NCI-H345 treated with DMSO at 0.1 percent for 48 hours (cell line): ENCODE results near the gene PTPRA.
"Not testable (repeated sequence)": the region's sequence is repeated elsewhere in the genome, so short reads cannot be mapped to it uniquely, and the experiment has no call there.

Experiments
- DNase-seq: peaks from one replicate; lab custom pipeline; 2025; ENCODE audit not compliant: unreplicated experiment; lab: John Stamatoyannopoulos, UW

PTPRA gene

GRCh38 chr20:3071610-3072529, 198.6 kb downstream of the PTPRA start, which contains the start of gene OXT:
OXT (plus strand) TSS chr20:3071620; CDS start chr20:3071656, 36 bp downstream.
- no peak for DNase-seq

DNA sequence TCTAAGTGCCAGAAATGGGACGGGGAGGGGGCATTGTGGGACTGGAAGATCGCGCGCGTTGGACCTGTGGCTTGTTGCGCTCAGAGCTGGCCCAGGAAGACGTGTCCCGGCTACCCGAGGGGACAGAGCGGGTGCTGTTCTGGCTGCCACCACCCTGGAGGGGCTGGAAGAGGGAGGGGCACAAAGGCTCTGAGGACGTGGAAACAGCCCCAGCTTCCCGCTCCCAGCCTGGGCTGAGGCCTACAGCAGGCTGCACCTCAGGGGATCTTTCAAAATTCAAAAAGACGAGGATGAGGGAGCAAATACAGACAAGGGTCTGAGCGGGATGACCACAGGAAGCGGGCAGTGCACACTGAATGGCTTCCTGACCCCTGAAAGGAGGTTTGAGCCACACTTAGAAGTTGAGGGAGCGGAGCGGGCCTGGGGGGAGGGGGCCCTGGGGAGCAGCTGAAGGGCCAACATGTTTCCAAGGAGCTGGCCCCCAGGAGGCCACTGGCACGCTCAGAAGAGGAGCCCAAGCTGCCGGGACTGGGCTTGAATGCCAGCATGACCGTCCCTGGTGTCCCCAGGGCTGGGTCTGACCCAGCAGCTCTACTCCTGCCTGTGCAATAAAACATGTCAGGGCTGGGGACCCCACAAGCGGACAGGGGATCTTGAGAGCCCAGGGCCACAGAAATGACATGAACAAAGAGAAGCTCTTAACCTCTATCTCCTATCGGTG, 199.4 kb downstream of the PTPRA start:
- no peak for DNase-seq

DNA sequence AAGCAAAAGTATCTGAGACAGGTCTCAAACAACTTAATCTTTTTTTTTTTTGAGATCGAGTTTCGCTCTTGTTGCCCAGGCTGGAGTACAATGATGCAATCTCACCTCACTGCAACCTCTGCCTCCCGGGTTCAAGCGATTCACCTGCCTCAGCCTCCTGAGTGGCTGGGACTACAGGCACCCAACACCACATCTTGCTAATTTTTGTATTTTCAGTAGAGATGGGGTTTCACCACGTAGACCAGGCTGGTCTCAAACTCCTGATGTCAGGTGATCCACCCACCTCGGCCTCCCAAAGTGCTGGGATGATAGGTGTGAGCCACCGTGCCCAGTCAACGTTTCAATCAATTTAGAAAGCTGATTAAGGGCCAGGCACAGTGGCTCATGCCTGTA, 200.0 kb downstream of the PTPRA start:
- not testable (repeated sequence) for DNase-seq

DNA sequence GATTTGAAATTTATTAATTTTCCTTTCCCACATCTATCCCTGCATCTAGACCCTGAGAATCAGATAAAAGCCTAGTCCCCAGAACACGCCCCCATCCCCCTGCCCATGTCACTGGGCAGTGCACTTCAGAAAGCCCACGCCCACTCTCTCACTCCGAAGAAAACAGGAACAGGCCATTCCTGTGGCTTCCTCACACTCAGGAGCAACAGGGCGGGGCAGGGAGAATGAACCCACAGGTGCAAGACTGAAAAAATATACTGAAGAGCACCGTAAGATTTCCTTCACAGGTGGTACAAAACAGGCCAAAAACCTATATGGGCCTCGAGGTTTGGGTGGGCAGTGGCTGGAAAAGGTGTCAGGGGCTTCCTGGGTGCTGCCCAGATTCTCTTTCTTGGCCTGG, 201.5 kb downstream of the PTPRA start:
- no peak for DNase-seq

DNA sequence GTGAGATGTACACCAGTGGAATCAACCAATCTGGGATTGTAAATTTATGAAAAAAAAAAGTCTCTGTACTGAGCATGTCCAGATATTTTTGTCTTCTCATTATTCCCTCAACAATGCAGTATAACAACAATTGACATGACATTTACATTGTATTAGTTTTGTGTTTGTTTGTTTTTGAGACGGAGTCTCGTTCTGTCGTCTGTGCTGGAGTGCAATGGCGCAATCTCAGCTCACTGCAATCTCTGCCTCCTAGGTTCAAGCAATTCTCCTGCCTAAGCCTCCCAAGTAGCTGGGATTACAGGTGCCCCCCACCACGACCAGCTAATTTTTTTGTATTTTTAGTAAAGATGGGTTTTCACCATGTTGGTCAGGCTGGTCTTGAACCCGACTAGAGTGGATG, 202.0 kb downstream of the PTPRA start:
- DNase-seq, result not testable (repeated sequence)

DNA sequence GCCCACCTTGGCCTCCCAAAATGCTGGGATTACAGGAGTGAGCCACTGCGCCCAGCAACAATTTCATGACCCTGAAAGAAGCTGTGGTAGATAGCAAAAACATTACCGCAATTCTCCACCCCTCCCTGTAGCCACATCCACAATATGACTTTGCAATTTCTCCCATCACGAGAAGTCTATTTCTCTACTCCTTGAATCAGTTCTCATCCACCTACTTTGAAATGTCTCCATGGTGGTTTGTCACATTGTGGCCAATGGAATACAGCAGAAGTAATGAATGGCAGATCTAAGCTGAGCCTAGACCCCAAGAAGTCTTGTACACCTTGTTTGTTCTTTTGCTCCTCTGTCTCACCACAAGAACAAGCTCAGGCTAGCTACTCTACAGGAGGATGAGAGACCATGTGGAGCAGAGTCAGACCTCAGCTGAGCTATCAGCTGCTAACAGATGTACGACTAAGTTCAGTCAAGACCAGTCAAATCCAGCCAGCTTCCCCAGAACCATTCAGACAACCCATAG, 204.4 kb downstream of the PTPRA start:
- DNase-seq, result no peak

- no peak for DNase-seq
These were observed 207.7 kb downstream of the PTPRA start for GRCh38 chr20:3080939-3081388.

DNA sequence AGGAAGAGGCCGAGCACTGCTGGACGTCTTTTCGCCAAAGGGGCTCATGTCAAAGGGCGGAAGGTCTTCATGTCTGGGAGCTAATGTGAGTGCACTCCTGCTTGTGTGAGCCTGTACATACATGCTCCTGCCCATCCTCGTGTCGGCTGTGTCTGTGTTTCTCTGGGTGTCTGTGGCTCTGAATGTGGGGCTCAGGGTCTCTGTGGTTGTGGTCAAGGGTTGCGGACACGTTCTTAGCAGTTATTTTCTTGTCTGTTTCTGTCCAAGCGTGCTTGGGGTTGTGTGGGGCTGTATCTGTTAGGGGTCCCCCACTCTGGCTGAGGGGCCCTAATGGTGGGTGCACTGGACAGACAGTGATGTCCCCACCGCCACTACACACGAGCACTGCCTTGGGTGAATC, 208.4 kb downstream of the PTPRA start:
- DNase-seq, result no peak

DNA sequence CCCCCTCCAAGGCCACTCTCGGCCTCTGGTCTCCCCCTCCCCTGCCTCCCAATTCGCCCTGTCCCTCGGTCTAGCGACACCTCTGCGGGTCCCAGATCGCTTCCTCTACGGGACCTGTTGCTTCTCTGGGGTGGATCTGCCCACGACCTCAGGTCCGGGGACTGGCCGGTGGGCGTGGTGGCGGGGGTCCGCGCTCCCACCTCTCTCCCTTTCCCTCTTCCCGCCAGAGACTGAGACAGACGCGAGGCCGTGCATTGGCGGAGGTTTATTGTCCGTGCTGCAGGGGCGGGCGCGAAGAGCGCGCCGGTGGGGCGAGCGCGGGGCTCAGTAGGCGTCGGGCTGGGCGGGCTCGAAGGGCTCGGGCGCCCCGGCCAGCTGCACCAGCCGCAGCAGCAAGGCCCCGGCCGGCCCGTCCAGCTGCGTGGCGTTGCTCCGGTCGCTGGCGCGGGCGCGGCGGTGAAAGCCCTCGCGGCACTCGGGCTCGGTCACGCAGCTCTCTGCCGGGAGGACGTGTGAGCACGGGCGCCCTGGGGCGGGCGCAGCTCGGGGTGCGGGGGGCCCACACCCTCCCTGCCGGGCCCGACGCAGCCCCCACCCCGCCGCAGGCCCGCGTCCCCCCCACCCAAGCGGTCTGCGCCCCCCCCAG, 209.1 kb downstream of the PTPRA start:
- DNase-seq, result no peak

- DNase-seq, result no peak
These were observed 210.0 kb downstream of the PTPRA start for GRCh38 chr20:3082955-3083952.

DNA sequence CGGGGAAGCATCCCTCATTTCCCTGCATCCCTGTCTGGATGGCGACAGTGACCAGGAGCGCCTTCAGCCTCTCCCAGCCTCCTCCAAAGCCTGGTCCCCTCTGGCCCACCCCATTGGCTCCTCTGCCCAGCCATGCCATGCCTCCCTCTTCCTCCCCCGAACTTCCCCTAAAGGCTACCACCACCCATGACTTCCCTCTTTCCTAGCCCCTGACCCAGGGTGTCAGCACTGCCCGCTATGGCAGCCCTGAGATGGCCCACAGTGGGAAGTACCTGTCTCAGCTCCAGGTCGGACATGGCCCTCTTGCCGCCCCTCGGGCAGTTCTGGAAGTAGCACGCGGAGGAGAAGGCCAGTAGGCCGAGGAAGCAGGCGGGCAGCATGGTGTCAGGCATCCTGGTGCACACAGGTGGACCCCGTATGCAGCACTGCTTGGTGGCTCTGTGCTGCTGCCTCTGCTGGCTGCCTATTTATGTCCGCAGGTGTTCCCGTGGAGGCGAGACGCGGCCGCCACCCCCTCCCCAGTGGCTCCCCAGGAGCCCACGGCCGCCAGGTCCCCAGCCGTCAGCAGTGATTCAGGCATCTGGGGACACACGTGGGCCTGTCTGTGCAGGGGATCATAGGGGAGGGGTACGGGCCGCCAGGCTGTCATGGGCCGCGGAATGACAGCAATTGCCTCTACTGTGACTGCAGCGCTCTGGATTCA, 211.2 kb downstream of the PTPRA start, which contains the start of gene AVP:
TSS of gene AVP (minus strand) at position 442 of the 703 bp plus-strand sequence. CDS start at position 392, 50 bp downstream.
- DNase-seq, result no peak

DNA sequence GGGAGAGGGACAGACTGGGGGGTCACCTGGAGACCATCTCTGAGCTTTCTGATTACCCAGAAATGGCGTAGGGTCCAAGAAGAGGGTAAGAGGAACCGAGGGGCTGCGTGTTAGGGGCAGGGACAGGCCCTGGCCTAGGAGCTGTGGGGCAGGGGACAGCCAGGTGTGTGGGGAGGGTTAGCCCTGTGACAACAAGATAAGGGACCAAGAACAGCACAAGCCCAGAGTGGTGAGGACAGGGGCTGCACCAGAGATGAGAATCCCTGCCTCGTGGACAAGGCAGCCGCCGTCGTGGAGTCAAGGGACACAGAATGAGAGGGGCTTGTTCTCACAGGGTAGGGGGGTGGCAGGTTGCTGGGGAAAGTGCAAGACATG, 211.7 kb downstream of the PTPRA start:
- DNase-seq, result no peak

DNA sequence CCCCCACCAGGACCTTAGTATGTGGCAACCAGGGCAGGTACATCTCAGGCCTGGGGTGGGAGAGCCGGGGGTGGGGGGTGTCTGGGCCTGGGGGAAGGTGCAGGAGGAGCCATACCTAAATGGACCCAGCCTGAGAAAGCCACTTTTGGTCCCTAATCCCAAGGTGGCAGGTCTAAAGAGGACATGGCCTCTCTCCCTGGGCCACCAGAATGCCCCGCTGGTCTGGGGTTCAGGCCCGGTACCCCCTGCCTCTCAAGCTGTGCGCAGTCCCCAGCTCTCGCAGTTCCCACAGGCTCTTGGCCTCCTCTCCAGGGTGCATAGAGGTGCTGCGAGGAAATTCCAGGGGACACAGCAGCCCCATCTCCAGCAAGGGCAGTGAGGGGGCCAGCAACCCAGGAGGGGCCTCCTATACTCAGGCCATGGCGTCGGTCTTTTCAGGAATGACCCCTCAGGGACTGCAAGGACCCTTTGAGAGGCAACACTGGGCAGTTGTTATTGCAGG, 212.3 kb downstream of the PTPRA start:
- DNase-seq, result no peak

DNA sequence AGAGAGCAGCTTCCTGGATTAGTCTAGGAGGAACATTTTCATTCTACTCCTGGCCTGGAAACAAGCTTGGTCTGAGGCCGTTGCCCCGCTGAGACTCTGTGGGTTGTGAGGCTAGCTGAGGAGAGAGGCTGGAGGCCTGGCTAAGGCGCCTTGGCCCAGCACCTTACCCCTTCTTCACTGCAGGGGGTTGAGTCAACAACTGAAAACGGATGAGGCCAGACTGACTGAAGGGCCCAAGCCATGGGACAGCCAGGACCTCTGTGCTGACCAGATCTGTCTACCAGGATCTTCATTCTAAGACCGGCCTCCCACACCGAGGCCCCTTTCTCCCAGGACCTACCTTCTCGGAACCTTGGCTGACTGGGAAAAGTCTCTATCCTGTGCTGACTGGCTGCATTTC, 214.8 kb downstream of the PTPRA start:
- no peak for DNase-seq
